BLaER1 (cell line): ENCODE measurements around the gene SLC7A1.

Source experiments
- H3K27ac ChIP-seq: shearing (Covaris generic); formaldehyde crosslinking; 2 replicates; pipeline ENCODE4 v1.8.1; 2022
- H3K27me3 ChIP-seq: shearing (Covaris generic); formaldehyde crosslinking; 2 replicates; pipeline ENCODE4 v1.8.1; 2022
- H3K36me3 ChIP-seq: shearing (Covaris generic); formaldehyde crosslinking; 2 replicates; pipeline ENCODE4 v1.8.1; 2022
- H3K4me1 ChIP-seq: shearing (Covaris generic); formaldehyde crosslinking; 2 replicates; pipeline ENCODE4 v1.8.1; 2022
- H3K4me2 ChIP-seq: shearing (Covaris generic); formaldehyde crosslinking; 2 replicates; pipeline ENCODE4 v1.8.1; 2022
- H3K4me3 ChIP-seq: shearing (Covaris generic); formaldehyde crosslinking; 2 replicates; pipeline ENCODE4 v1.8.1; 2022
- H3K9ac ChIP-seq: shearing (Covaris generic); formaldehyde crosslinking; 2 replicates; pipeline ENCODE4 v1.8.1; 2022
- H3K9me3 ChIP-seq: shearing (Covaris generic); formaldehyde crosslinking; 2 replicates; pipeline ENCODE4 v1.8.1; 2022
- H4K20me1 ChIP-seq: shearing (Covaris generic); formaldehyde crosslinking; 2 replicates; pipeline ENCODE4 v1.8.1; 2022
- Cebpa-rat ChIP-seq: shearing (Covaris generic); IDR thresholded peaks from 2 replicates; pipeline ENCODE4 v1.8.1; 2022

The SLC7A1 gene

DNA sequence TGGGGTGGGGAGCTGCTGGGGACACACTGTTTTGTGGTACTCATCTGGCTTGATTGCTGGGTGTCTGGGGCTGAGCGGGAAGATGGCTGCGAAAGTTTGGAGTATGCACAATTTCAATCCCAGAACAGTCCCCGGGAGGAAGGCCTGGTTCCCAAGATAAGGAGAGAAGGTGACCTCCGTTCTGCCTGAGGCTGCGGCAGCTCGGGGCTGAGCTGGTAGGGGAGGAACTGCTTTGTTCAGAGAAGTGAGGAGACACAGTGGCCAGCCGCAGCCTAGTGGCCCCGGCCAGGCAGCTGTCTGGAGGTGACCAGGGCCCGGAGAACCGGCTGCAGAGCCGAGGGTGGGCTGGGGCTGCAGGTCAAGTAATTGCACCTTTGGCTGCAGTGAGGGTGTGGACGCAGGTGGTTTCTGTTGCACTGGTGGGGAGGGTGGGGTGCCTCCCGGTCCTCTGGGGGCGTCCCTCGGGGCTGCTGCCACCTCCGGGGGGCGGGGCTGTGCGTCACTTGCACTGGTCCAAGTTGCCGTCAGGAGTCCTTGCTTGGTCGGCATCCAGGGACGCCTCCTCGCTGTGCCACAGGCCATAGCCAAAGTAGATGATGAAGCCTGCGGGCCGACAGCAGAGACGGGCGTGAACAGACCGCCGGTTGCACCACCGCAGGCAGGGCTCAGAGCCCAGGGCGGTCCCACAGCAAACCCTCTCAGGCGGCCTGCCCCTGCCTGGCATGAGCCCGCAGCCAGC is 81.3 kb downstream of the SLC7A1 start:
- peaks cover 91% of the 10 kb centered on the region for H3K36me3 ChIP-seq
- no peak overlapping the region for H3K4me2 ChIP-seq
- H4K20me1 ChIP-seq = peaks cover 73% of the 10 kb centered on the region
- no peaks in the 10 kb centered on the region for H3K9me3 ChIP-seq
- H3K27me3 ChIP-seq = no peaks in the 10 kb centered on the region
- no peak overlapping the region for H3K27ac ChIP-seq
- peaks cover 14% of the 10 kb centered on the region for H3K4me1 ChIP-seq
- no peak for TF ChIP-seq Cebpa-rat
- H3K9ac ChIP-seq = no peak overlapping the region
- H3K4me3 ChIP-seq = no peak overlapping the region

DNA sequence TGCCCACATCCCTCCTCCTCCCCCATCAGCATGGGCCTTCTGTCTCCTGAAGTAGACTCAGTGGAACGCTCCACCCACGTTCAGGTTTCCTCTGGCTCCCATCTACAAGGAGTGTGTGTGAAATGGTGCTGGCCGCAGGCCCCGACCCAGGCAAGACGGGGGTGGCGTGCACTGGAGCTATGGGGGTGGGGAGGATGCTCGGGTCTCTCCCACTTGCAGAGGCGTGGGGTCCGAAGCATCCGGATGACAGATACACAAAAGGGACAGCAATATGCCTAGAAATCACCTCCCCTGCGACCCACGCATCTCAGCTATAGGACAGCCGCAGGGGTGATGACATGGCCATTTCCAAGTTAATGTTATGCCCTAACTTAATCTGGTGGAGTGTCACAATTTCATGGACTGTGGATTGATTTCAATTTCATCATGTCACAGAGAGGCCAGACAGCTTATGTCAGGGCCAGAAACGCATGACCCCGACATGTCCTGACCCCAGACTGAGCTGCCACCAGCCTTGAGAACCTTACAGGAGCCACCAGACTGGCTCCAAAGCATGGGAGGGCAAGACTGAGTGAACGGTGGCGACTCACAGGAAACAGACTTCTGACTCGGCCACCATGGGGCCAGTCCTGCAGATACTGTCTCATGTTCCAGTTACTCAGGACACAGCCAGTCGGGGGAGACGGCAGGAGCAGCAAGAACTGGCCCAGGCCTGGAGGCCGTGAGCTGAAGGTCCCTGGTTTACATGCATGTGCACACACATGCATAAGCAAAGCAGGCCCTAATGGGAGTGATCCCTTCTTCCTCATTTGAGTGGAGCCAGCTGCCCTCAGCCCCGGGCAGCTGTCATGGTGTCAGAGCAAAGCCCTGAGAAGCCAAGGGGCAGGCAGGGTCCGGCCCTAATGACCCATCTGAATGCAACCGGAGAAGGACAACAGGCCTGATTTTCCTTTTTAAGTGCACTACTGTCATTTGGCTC is 82.2 kb downstream of the SLC7A1 start:
- Histone ChIP-seq H3K9me3 (no peaks in the 10 kb centered on the region), H3K36me3 (peaks cover 82% of the 10 kb centered on the region), H3K4me2 (no peak overlapping the region), H3K9ac (no peak overlapping the region), H3K4me3 (no peak overlapping the region), H3K4me1 (peaks cover 23% of the 10 kb centered on the region), H3K27ac (no peak overlapping the region), H4K20me1 (peaks cover 82% of the 10 kb centered on the region), H3K27me3 (no peaks in the 10 kb centered on the region)
- no peak for TF ChIP-seq Cebpa-rat

DNA sequence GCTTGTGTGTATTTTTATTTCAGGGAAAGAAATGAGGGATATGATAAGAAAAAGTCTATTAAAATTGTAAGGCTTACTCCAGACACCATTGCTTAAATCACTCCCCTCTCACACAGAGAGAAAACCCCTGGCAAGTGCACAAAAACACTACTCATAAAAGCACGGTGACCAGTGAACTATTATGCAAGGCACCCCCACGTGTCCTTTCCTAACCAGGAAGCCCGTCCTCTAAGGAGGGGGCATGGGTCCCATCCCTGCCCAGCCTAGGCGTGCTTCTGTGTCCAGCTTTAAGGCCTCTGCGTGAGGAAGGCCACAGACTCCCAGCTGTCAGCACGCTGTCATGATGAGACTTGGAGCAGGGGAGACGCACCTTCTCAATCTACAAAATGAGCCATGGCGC is 83.5 kb downstream of the SLC7A1 start:
- no peak overlapping the region for H3K4me3 ChIP-seq
- peaks cover 69% of the 10 kb centered on the region for H3K36me3 ChIP-seq
- H3K27ac ChIP-seq = peak overlapping the region; percentile 30; the same call in 1 of the 2 replicates
- no peak for TF ChIP-seq Cebpa-rat
- peaks cover 86% of the 10 kb centered on the region for H4K20me1 ChIP-seq
- H3K4me2 ChIP-seq = no peak overlapping the region
- no peaks in the 10 kb centered on the region for H3K27me3 ChIP-seq
- H3K4me1 ChIP-seq = peaks cover 36% of the 10 kb centered on the region
- H3K9ac ChIP-seq = no peak overlapping the region
- H3K9me3 ChIP-seq = no peaks in the 10 kb centered on the region

DNA sequence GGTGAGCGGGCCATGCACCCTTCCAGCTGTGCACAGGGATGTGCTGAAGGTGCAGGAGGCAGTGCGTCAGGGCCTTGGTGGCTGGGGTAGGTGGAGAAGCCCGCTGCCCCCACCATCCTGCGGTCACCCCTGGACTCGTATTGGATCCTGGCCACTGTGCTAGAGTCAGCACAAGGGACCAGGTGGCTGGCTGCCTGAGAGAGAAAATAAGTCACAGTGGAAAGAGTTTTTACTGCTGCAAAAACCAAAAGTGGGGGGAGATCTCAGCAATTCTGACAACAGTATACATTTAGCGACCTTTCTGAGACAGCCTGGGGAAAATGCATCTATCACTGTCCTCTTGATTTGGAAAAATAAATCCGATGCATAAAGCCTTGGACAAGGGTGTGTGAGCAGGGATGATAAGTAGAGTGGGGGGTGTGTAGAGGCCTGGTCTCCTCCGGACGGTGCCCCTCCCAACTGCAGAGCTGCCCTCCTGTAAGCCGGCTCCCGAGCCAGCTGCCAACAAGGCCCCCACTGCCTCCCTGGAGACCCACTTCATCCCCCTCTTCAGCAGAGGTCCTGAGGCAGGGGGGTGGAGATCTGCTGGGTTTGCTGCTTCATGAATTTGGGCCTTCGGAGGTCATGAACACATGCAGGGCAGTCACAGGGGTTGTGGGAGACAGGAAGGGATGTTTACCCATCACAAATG is 84.2 kb downstream of the SLC7A1 start:
- Histone ChIP-seq H3K36me3 (peaks cover 62% of the 10 kb centered on the region), H3K9me3 (no peaks in the 10 kb centered on the region), H3K4me1 (peaks cover 41% of the 10 kb centered on the region), H3K4me2 (no peak overlapping the region), H3K4me3 (no peak overlapping the region), H3K27ac (peak overlapping the region; percentile 30; the same call in 1 of the 2 replicates), H4K20me1 (peaks cover 86% of the 10 kb centered on the region), H3K9ac (no peak overlapping the region), H3K27me3 (no peaks in the 10 kb centered on the region)
- TF ChIP-seq Cebpa-rat = no peak

DNA sequence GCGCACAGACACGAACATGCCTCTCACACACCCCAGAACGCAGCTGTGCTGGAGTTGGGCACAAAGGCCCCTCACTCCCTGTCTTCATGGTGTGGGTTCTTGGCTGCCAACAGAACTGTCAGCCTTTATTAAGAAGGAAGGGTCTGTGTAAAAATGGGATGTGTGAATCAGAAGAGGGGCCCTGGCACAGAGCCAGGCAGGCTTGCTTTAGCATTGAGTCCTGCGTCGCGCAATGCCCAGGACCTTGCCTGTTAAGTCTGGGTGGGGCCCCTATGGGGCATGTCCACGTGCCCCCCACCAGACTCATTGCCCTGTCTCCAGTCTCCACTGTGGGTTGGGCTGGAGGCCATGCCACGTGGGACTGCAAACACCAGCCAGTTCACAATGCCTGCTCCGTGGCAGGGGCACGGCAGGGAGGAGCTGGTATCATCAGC is 84.8 kb downstream of the SLC7A1 start:
- H3K36me3 ChIP-seq = peaks cover 56% of the 10 kb centered on the region
- no peaks in the 10 kb centered on the region for H3K9me3 ChIP-seq
- no peak overlapping the region for H3K4me2 ChIP-seq
- no peaks in the 10 kb centered on the region for H3K27me3 ChIP-seq
- no peak for TF ChIP-seq Cebpa-rat
- H3K27ac ChIP-seq = no peak overlapping the region
- H3K9ac ChIP-seq = no peak overlapping the region
- no peak overlapping the region for H3K4me3 ChIP-seq
- H4K20me1 ChIP-seq = peaks cover 81% of the 10 kb centered on the region
- H3K4me1 ChIP-seq = peaks cover 41% of the 10 kb centered on the region

DNA sequence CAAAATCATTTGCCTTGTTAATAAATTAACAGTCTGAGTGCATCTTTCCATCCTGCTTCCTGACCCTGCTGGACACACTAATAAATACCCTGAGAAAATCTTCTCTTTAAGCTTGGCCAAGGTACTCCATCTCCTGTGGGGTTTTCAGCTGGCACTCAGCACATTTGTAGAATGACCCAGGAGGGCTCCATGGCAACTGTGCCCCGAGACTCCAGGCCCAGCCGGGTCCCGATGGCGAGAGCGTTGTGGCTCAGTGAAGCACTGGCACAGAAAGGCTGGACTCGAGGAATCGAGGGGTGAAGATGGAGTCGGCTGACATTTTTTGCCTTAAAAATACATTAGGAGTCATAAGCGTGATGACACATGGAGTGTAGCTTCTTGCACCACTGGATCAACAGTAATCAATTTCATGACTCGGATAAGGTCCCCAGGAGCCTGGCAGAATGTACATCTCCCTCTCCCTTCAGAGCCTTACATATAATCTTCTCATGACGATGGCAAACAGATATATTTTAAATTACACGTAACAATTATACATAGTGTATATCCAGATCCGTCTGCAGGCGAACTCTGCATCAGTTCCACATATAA is 85.4 kb downstream of the SLC7A1 start:
- Histone ChIP-seq H3K27me3 (no peaks in the 10 kb centered on the region), H3K9me3 (no peaks in the 10 kb centered on the region), H3K4me3 (no peak overlapping the region), H3K4me2 (no peak overlapping the region), H3K4me1 (peaks cover 41% of the 10 kb centered on the region), H3K9ac (no peak overlapping the region), H3K27ac (no peak overlapping the region), H4K20me1 (peaks cover 75% of the 10 kb centered on the region), H3K36me3 (peaks cover 50% of the 10 kb centered on the region)
- TF ChIP-seq Cebpa-rat = no peak

DNA sequence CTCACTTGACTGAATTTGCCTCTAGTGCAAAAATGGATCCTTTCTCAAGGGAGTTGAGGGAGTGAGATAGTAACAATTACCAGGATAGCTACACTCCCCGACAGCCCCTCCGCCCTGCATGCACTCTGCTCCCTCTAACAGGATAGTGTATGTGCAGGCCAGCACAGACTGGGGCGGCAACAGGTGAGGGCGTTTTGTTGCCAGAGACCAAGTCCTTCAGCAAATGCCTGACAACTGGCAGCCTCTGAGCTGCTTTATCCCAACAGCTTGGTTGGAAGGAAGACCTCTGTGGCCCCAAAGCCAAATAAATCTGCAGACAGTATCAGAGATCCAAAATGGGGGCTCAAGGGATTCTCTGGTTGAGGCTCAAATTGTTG is 86.6 kb downstream of the SLC7A1 start:
- Histone ChIP-seq H3K9me3 (no peaks in the 10 kb centered on the region), H3K4me1 (peaks cover 51% of the 10 kb centered on the region), H3K4me3 (no peak overlapping the region), H3K4me2 (peak overlapping the region; percentile 43), H3K27me3 (no peaks in the 10 kb centered on the region), H3K36me3 (peaks cover 38% of the 10 kb centered on the region), H3K27ac (no peak overlapping the region), H4K20me1 (peaks cover 63% of the 10 kb centered on the region), H3K9ac (no peak overlapping the region)
- no peak for TF ChIP-seq Cebpa-rat

DNA sequence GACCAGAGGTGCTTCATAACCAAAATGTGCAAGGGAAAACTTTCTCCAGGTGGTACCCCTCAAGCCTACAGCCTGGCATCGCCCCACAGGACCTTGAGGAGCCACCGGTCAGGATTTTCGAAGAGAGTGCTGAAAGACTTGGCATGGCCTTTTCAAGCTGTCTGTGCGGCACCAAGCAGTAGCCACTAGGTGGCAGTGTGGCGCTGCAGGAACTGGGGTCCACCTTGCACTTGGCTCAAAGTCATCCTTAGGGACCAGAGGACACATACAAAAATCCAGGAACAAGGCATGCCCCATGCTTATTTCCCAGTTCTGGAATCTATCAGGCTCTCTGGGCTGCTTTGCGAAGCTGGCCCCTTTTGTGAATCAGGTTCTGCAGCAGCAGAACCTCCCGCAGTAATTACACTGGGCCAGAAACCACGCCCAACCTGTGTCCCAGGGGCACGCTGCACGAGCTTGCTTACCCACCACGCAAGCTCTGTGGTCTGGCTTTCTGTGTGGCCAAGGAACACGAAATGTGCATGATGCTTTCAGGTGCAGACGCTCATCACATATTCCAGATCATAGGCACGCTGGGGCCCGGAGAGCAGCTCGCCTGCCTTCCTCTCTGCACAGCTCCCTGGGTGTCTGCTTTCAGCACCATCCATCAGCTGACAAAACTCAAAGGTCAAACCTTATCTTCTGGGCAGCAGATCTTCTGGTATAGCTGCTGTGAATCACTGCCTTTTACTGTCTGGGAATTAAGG is 87.2 kb downstream of the SLC7A1 start:
- Histone ChIP-seq H3K4me2 (peak overlapping the region; percentile 43), H3K27ac (no peak overlapping the region), H3K4me3 (no peak overlapping the region), H3K36me3 (peaks cover 32% of the 10 kb centered on the region), H4K20me1 (peaks cover 57% of the 10 kb centered on the region), H3K9ac (no peak overlapping the region), H3K4me1 (peaks cover 51% of the 10 kb centered on the region), H3K9me3 (no peaks in the 10 kb centered on the region), H3K27me3 (no peaks in the 10 kb centered on the region)
- no peak for TF ChIP-seq Cebpa-rat

DNA sequence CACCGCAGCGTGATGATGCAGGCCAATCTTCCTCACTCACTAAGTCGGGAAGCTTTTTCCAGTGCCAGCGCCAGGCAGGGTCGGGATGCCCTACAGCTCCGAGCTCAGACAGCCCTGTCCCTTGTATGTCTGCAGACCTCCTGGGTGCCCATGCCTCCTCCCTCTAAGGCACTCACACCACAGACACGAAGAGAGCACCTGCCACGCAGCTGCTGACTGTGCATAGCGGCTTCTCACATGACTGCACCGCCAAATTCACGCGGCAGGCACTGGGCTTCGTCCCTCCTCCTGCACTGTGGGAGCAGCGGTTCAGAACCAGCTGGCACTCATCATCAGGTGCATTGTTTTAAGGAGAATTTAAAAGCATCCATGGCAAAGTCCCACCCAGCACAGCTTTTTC is 88.1 kb downstream of the SLC7A1 start:
- no peak for TF ChIP-seq Cebpa-rat
- Histone ChIP-seq H3K27me3 (no peaks in the 10 kb centered on the region), H3K4me3 (no peak overlapping the region), H4K20me1 (peaks cover 57% of the 10 kb centered on the region), H3K4me2 (peak overlapping the region; percentile 43), H3K9me3 (no peaks in the 10 kb centered on the region), H3K27ac (no peak overlapping the region), H3K4me1 (peaks cover 51% of the 10 kb centered on the region), H3K9ac (no peak overlapping the region), H3K36me3 (peaks cover 23% of the 10 kb centered on the region)
